Measurements from ENCODE around the gene ASPA.

Gene ASPA

DNA sequence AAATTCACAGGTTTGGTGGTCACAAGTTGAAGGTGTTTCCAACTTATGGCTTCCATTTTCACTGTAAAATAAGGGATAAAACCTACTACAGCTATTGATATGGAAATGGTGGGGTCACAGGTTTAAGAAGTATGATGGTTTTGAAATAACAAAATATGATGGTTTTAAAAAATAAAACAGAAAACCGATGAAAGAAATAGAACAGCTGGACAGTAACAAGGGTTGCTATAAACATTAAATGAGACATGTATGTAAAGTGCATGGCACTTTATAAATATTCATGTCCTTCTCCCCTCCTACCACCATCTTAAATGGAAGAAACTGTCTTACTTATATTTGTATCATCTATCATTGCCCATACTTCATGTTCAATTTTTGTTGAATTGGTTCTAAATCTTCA, 31.3 kb downstream of the ASPA start:
- no peak for TF ChIP-seq ZSCAN23 (tag by site-specific recombination; IDR thresholded peaks at IDR 0.05)
- no peak for TF ChIP-seq ZNF558 (tag by site-specific recombination; IDR thresholded peaks at IDR 0.05)
- no peak for TF ChIP-seq ZFP69B (tag by site-specific recombination; IDR thresholded peaks at IDR 0.05)
- Histone ChIP-seq H3K4me3 (ENCODE audit: low read depth, low read length) (no peak overlapping the region), H3K4me1 (ENCODE audit: control insufficient read depth, insufficient read depth, low read length) (no peaks in the 10 kb centered on the region), H3K9me3 (ENCODE audit: control insufficient read depth, insufficient read depth, low read depth, low read length) (no peaks in the 10 kb centered on the region; the same call in 1 of the 2 replicates), H3K36me3 (ENCODE audit: control insufficient read depth in 2 of 2, insufficient read depth in 1 of 2, low read length in 2 of 2) (no peaks in the 10 kb centered on the region), H3K27ac (ENCODE audit: extremely low read depth, low read depth, low read length) (no peak overlapping the region)
- ChIA-PET POLR2A (no interaction called here), CTCF (no interaction called here)

DNA sequence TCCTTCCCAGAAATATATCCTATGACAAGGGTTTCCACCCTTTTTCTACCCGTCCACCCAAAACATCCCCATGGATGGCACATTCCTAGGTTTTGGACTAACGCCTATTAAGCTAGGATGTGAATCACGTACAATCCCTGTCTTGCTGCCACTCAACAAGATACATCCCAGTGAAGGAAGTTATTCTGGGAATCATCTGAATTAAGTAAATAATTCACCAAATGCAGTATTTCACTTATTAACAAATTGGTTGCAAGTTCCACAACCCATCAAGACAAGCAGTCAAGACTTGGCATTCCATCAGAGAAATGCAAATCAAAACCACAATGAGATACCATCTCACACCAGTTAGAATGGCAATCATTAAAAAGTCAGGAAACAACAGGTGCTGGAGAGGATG, 32.1 kb downstream of the ASPA start:
- CTCF ChIA-PET = no interaction called here
- TF ChIP-seq INSM2 (tag by site-specific recombination; IDR thresholded peaks at IDR 0.05) (no peak), ZNF791 (tag by site-specific recombination; IDR thresholded peaks at IDR 0.05) (no peak), ZNF529 (tag by site-specific recombination; IDR thresholded peaks at IDR 0.05; ENCODE audit: insufficient replicate concordance) (no peak), HIC1 (tag by site-specific recombination; IDR thresholded peaks at IDR 0.05) (no peak), ZNF416 (tag by site-specific recombination; IDR thresholded peaks at IDR 0.05) (no peak), ZSCAN30 (tag by site-specific recombination; IDR thresholded peaks at IDR 0.05) (no peak), AEBP2 (tag by site-specific recombination; IDR thresholded peaks at IDR 0.05; ENCODE audit: borderline replicate concordance) (no peak), ZNF391 (tag by site-specific recombination; IDR thresholded peaks at IDR 0.05; ENCODE audit: borderline replicate concordance, low read depth) (no peak), YY1 (tag by site-specific recombination; IDR thresholded peaks at IDR 0.05) (no peak), ZNF549 (tag by site-specific recombination; IDR thresholded peaks at IDR 0.05) (no peak)
- TF ChIP-seq, protein P1, sequence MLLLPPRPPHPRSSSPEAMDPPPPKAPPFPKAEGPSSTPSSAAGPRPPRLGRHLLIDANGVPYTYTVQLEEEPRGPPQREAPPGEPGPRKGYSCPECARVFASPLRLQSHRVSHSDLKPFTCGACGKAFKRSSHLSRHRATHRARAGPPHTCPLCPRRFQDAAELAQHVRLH (tag by site-specific recombination; IDR thresholded peaks at IDR 0.05) = no peak
- H3K27ac ChIP-seq (ENCODE audit: extremely low read depth, low read depth, low read length) = no peak overlapping the region
- no peaks in the 10 kb centered on the region; the same call in 1 of the 2 replicates for H3K9me3 ChIP-seq (ENCODE audit: control insufficient read depth, insufficient read depth, low read depth, low read length)
- no peaks in the 10 kb centered on the region for H3K36me3 ChIP-seq (ENCODE audit: control insufficient read depth in 2 of 2, insufficient read depth in 1 of 2, low read length in 2 of 2)
- POLR2A ChIA-PET = no interaction called here
- no peak overlapping the region for H3K4me3 ChIP-seq (ENCODE audit: low read depth, low read length)
- no peaks in the 10 kb centered on the region for H3K4me1 ChIP-seq (ENCODE audit: control insufficient read depth, insufficient read depth, low read length)

GRCh38 chr17:3510090-3510489, 34.3 kb downstream of the ASPA start:
- Histone ChIP-seq H3K27ac (ENCODE audit: extremely low read depth, low read depth, low read length) (no peak overlapping the region), H3K36me3 (ENCODE audit: control insufficient read depth in 2 of 2, insufficient read depth in 1 of 2, low read length in 2 of 2) (no peaks in the 10 kb centered on the region), H3K4me3 (ENCODE audit: low read depth, low read length) (no peak overlapping the region), H3K9me3 (ENCODE audit: control insufficient read depth, insufficient read depth, low read depth, low read length) (no peaks in the 10 kb centered on the region; the same call in 1 of the 2 replicates), H3K4me1 (ENCODE audit: control insufficient read depth, insufficient read depth, low read length) (no peaks in the 10 kb centered on the region)
- no peak for TF ChIP-seq KLF7 (tag by site-specific recombination; IDR thresholded peaks at IDR 0.05; ENCODE audit: borderline replicate concordance)
- TF ChIP-seq SP2 (tag by site-specific recombination; IDR thresholded peaks at IDR 0.05) = no peak
- no peak for TF ChIP-seq ZNF175 (tag by site-specific recombination; IDR thresholded peaks at IDR 0.05)
- no peak for TF ChIP-seq ZFHX2 (tag by site-specific recombination; conservative IDR thresholded peaks at IDR 0.05)
- TF ChIP-seq SP7 (tag by site-specific recombination; IDR thresholded peaks at IDR 0.05) = no peak
- no peak for TF ChIP-seq ZNF19 (tag by site-specific recombination; IDR thresholded peaks at IDR 0.05; ENCODE audit: low read depth)
- TF ChIP-seq ZNF155 (tag by site-specific recombination; IDR thresholded peaks at IDR 0.05) = no peak
- TF ChIP-seq ZNF223 (tag by site-specific recombination; IDR thresholded peaks at IDR 0.05) = no peak
- TF ChIP-seq ZNF324 (tag by site-specific recombination; IDR thresholded peaks at IDR 0.05) = no peak
- no peak for TF ChIP-seq ZNF354C (tag by site-specific recombination; IDR thresholded peaks at IDR 0.05; ENCODE audit: borderline replicate concordance, low read depth)
- no peak for TF ChIP-seq SETDB1 (IDR thresholded peaks at IDR 0.05; ENCODE audit: insufficient read length, low read length)
- no peak for TF ChIP-seq ZNF248 (tag by site-specific recombination; IDR thresholded peaks at IDR 0.05)
- ChIA-PET POLR2A (no interaction called here), CTCF (no interaction called here)
